ENCODE measurements around the gene WNT9B. TPM values are rescaled to one million over a fixed set of nuclear protein-coding genes. Genes with fewer than 3 reads are reported as not detected.

The WNT9B gene
- total and polyA plus RNA-seq, 9 of the 15 experiments (the other 6 are each of a cell fraction or from before 2014, with no cell fraction given) = not detected

DNA sequence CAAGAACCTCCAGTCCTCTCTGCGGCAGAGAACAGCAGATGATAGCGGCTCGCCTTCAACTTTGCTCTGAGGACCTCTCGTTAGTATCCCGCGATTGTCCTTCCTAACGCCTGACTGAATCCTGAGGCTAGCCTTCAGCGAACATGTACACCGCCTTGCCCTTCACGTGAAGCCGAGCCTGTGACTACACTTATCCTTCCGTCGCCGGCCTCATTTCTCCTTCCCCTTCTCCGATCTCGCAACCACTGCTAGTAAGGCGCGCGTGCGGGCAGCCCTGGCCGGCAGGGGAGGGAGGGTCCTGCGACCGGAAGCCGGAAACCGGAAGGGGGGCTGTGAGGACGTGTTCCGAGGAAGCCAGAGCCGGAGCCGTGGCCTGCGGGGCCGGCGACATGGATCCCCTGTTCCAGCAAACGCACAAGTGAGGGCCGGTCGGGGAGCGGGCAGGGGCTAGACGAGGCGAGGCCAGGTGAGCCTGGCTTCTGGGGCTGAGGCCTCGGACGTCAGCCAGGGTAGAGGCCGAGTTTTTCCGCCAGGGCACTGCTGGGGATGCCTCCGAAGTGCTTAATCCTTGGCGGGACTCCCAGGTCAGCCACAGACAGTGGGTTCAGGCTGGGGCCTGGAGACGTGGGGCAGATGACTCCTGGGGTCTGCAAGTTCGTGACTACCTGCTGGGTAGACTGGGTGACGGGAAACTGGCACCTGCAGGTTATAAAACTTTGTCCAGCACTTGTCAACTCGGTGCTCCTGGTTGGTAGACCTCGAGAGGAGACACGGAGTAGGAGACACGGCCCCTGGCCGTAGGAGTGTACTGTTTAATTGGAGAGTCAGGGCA lies 71.6 kb downstream of the WNT9B start, which contains the start of gene GOSR2 (continued):
- TF ChIP-seq NFIC (IDR thresholded peaks at IDR 0.05) (peak; percentile 53), GABPB2 (CRISPR knock-in tag; conservative IDR thresholded peaks at IDR 0.05) (no peak), MYC (IDR thresholded peaks at IDR 0.05; ENCODE audit: low read depth, low read length) (peak; percentile 81), MYC (CRISPR knock-in tag; IDR thresholded peaks at IDR 0.05; ENCODE audit: borderline replicate concordance, low read depth) (peak; percentile 59; the same call in 1 of the 2 replicates), OTX1 (CRISPR knock-in tag; IDR thresholded peaks at IDR 0.05) (peak; percentile 81; the same call in 1 of the 2 replicates), RNF2 (IDR thresholded peaks at IDR 0.05) (no peak; the same call in 1 of the 2 replicates), JUNB (CRISPR knock-in tag; conservative IDR thresholded peaks at IDR 0.05) (no peak), FOXP1 (CRISPR knock-in tag; IDR thresholded peaks at IDR 0.05) (0 out of 2 replicates have a peak, but pooled peaks have one; percentile 61), ZNF431 (CRISPR knock-in tag; IDR thresholded peaks at IDR 0.05) (no peak)
- TF ChIP-seq, protein P1, sequence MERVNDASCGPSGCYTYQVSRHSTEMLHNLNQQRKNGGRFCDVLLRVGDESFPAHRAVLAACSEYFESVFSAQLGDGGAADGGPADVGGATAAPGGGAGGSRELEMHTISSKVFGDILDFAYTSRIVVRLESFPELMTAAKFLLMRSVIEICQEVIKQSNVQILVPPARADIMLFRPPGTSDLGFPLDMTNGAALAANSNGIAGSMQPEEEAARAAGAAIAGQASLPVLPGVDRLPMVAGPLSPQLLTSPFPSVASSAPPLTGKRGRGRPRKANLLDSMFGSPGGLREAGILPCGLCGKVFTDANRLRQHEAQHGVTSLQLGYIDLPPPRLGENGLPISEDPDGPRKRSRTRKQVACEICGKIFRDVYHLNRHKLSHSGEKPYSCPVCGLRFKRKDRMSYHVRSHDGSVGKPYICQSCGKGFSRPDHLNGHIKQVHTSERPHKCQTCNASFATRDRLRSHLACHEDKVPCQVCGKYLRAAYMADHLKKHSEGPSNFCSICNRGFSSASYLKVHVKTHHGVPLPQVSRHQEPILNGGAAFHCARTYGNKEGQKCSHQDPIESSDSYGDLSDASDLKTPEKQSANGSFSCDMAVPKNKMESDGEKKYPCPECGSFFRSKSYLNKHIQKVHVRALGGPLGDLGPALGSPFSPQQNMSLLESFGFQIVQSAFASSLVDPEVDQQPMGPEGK (CRISPR knock-in tag; IDR thresholded peaks at IDR 0.05; ENCODE audit: borderline replicate concordance) = no peak
- TF ChIP-seq, protein P2, sequence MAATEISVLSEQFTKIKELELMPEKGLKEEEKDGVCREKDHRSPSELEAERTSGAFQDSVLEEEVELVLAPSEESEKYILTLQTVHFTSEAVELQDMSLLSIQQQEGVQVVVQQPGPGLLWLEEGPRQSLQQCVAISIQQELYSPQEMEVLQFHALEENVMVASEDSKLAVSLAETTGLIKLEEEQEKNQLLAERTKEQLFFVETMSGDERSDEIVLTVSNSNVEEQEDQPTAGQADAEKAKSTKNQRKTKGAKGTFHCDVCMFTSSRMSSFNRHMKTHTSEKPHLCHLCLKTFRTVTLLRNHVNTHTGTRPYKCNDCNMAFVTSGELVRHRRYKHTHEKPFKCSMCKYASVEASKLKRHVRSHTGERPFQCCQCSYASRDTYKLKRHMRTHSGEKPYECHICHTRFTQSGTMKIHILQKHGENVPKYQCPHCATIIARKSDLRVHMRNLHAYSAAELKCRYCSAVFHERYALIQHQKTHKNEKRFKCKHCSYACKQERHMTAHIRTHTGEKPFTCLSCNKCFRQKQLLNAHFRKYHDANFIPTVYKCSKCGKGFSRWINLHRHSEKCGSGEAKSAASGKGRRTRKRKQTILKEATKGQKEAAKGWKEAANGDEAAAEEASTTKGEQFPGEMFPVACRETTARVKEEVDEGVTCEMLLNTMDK (IDR thresholded peaks at IDR 0.05; ENCODE audit: borderline replicate concordance, insufficient read depth, low read depth, low read length, poor library complexity, severe bottlenecking) = no peak
- TF ChIP-seq, protein P3, sequence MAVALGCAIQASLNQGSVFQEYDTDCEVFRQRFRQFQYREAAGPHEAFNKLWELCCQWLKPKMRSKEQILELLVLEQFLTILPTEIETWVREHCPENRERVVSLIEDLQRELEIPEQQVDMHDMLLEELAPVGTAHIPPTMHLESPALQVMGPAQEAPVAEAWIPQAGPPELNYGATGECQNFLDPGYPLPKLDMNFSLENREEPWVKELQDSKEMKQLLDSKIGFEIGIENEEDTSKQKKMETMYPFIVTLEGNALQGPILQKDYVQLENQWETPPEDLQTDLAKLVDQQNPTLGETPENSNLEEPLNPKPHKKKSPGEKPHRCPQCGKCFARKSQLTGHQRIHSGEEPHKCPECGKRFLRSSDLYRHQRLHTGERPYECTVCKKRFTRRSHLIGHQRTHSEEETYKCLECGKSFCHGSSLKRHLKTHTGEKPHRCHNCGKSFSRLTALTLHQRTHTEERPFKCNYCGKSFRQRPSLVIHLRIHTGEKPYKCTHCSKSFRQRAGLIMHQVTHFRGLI (CRISPR knock-in tag; IDR thresholded peaks at IDR 0.05) = no peak
- TF ChIP-seq, protein P4, sequence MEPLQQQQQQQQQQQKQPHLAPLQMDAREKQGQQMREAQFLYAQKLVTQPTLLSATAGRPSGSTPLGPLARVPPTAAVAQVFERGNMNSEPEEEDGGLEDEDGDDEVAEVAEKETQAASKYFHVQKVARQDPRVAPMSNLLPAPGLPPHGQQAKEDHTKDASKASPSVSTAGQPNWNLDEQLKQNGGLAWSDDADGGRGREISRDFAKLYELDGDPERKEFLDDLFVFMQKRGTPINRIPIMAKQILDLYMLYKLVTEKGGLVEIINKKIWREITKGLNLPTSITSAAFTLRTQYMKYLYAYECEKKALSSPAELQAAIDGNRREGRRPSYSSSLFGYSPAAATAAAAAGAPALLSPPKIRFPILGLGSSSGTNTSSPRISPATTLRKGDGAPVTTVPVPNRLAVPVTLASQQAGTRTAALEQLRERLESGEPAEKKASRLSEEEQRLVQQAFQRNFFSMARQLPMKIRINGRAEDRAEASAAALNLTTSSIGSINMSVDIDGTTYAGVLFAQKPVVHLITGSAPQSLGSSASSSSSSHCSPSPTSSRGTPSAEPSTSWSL (CRISPR knock-in tag; IDR thresholded peaks at IDR 0.05; ENCODE audit: borderline replicate concordance) = no peak
- TF ChIP-seq, protein P5, sequence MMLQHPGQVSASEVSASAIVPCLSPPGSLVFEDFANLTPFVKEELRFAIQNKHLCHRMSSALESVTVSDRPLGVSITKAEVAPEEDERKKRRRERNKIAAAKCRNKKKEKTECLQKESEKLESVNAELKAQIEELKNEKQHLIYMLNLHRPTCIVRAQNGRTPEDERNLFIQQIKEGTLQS (IDR thresholded peaks at IDR 0.05) = no peak; the same call in 1 of the 2 replicates
- TF ChIP-seq, protein P5 (CRISPR knock-in tag; conservative IDR thresholded peaks at IDR 0.05) = peak; percentile 73; the same call in 1 of the 2 replicates
- TF ChIP-seq, protein P6, sequence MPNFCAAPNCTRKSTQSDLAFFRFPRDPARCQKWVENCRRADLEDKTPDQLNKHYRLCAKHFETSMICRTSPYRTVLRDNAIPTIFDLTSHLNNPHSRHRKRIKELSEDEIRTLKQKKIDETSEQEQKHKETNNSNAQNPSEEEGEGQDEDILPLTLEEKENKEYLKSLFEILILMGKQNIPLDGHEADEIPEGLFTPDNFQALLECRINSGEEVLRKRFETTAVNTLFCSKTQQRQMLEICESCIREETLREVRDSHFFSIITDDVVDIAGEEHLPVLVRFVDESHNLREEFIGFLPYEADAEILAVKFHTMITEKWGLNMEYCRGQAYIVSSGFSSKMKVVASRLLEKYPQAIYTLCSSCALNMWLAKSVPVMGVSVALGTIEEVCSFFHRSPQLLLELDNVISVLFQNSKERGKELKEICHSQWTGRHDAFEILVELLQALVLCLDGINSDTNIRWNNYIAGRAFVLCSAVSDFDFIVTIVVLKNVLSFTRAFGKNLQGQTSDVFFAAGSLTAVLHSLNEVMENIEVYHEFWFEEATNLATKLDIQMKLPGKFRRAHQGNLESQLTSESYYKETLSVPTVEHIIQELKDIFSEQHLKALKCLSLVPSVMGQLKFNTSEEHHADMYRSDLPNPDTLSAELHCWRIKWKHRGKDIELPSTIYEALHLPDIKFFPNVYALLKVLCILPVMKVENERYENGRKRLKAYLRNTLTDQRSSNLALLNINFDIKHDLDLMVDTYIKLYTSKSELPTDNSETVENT (CRISPR knock-in tag; IDR thresholded peaks at IDR 0.05) = peak; percentile 64; the same call in 1 of the 2 replicates

Data from K562 (cell line).